ACHN (cell line): Measurements from ENCODE around the gene NTRK3.
A peak's percentile ranks its signal among the peaks of the same experiment; 100 is the strongest.
"Not testable (repeated sequence)": the region's sequence is repeated elsewhere in the genome, so short reads cannot be mapped to it uniquely, and the experiment has no call there.

ENCODE experiments used
- DNase-seq: peaks from one replicate; pipeline ENCODE4 v3.0.0-alpha.2; 2015
- in situ Hi-C: cut with HindIII; loops from 2 replicates; pipeline ENCODE4 v1.10.0; 2017; ENCODE audit warnings: low sequenced_read_pairs, low pct_ligation_motif_present, low pct_unique_long_range_greater_than_20kb

The NTRK3 gene

DNA sequence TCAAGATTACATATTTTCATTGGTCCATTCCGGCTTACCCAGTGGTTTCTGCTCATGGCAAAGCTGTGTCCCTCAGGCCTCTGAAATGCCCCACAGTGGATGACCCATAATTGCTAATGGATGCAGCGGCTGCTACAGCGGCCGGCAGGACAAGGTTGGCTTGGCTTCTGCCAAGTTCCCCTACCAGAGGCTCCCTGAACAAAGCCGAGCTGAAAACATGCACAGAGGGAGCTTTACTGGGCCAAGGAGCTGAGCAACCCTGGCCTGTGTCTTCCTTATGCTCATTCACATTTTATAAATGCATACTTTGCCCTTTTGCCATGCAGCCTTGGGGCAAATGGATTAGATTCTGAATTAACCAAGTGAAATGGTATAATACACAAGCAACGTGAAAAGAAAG lies 150.5 kb downstream of the NTRK3 start:
- in situ Hi-C loops, result no loop called here
- no peak for DNase-seq

DNA sequence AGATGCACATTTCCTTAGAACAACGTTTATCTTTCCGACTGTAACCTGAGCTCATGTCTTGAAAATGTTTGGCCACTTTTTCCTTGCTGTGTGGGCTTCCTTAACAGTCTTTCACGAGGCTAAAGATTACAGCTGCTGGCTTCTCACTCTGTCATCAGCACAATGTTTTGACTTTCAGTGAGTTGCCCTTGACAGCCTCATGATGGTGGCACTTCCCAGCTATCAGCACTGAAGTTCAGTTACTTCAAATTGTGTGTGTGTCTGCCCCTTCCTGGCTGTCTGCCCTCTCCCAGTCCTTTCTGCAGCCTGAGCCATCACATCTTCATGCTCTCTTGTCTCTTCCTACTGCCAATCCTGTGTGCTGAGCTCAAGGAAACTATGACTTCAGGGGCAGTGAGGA lies 152.2 kb downstream of the NTRK3 start:
- in situ Hi-C loops, result no loop called here
- no peak for DNase-seq

DNA sequence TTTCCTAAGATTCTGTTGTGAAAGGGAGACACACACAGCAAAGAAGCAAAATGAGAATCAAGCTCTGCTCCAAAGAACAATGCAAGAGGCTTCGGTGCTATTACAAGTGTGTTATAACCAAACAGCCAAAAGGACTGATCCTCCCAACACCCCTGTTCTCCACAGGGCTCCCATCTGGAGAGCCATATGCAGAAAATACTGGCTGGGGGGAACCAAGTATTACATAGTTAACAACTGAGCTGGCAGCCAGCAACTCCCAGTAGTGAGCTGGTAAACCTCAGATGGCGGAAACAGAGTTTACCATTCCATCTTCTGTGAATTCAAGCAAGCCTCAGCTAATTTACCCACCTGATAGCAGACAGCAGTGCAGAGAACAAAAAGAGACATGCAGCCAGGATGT lies 156.4 kb downstream of the NTRK3 start:
- in situ Hi-C loops, result no loop called here
- DNase-seq, result no peak

DNA sequence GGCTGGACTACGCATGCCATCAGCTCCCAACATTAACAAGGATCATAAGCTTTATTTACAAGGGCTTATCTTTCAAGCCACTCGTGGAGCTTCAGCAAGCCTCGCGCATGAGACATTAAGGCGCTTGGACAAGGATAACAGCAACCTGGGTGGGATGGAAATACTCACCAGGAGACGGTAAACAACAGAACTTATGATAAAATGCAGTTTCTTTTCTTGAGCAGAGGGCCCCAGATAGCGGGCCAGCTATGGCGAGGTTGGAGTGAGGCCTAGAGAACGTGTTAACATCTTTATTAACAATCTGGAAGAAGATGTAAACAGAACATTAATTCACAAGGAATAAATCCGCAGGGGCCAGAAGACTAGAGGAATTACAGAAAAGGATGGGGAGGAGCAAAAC lies 158.2 kb downstream of the NTRK3 start:
- no peak for DNase-seq
- in situ Hi-C loops, result no loop called here

DNA sequence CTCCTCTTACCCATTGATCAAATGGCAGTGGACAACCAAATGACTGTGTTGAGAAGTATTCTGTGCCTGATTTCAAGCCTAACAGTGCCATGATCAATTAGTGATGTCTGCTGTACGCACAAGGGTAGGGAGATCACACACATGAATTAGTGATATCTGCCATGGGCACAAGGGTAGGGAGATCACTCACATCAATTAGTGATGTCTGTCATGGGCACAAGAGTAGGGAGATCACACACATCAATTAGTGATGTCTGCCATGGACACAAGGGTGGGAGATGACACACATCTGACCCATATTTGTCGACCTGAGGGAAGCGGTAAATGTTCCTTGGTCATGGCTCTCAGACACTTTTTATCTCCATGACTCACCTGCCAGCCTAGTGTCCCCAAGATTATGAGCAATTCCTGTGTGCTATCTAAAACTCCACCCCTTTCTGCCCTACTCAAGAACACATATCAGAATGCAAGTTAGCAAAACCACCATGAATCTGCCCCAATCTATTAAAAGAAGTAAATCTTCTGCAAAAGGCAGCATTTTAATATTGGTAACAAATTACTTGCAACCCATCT lies 165.0 kb downstream of the NTRK3 start:
- in situ Hi-C loops, result no loop called here
- no peak for DNase-seq

DNA sequence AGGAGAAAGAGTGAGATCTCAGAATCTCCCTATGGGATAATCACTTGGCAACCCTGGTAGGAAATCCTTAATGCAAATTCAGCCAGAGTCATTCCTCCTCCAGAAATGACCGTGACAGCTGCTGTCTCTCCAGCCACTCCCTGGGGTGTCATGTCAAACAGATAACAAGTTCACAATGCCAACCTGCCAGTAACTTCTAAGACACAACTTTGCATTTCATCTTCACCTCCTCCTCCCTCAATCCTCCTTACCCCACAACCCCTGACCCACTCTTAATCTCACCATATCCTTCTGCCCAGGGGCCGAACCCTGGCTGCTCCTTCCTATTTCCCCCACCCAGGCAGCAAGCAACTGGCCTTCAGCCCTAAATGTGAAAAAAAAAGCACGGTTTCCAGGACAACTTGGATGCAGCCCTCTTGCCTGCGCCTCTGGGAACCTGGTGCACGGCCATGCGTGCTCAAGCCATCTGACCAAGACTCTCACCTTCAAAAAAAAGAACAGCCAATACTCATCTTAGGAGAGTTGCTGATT lies 166.0 kb downstream of the NTRK3 start:
- in situ Hi-C loops, result no loop called here
- no peak for DNase-seq

DNA sequence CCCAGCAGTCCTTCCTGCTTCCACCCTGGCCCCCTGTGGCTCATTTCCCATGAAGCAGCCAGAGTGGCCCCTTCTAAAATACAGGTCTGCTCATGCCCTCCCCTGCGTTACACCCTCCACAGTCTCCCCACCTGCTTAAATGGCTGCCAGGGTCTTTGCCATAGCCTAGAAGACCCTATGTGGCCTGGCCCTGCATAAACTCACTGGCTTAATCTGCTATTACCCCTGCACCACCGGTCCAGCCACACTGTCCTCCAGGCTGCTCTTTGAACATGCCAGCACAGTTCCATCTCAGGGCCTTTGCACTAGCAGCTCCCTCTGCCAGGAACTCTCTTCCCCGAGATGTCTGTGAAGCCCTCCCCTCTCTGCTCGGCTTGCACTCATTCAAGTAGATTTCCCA lies 166.8 kb downstream of the NTRK3 start:
- no peak for DNase-seq
- in situ Hi-C loops, result no loop called here

DNA sequence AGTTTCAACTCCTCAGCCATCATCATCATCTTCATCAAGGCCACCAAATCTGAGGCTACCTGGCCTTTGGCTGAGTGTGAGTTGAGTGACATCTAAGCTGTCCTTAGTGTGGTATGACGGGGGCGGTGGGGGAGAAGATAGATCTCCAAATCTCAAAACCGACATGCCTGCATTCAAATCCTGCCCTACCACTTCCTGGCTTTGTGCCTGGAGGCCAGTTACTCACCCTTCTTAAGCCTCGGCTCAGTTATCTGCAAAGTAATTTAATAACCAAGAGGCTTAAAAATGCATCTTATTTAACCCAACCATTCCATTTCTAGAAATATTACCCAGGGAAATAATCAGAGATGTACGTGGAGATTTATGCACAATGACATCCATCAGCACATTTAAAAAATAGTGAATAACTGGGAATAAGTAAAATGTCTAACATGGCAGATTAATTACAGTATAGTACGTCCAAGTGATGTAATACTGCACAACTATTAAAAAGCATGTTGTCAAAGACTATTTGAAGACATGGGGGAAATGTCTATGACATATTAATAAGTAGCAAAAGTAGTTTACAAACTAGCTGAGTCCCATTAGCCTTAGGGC lies 167.4 kb downstream of the NTRK3 start:
- in situ Hi-C loops, result no loop called here
- DNase-seq, result peak; percentile 32

DNA sequence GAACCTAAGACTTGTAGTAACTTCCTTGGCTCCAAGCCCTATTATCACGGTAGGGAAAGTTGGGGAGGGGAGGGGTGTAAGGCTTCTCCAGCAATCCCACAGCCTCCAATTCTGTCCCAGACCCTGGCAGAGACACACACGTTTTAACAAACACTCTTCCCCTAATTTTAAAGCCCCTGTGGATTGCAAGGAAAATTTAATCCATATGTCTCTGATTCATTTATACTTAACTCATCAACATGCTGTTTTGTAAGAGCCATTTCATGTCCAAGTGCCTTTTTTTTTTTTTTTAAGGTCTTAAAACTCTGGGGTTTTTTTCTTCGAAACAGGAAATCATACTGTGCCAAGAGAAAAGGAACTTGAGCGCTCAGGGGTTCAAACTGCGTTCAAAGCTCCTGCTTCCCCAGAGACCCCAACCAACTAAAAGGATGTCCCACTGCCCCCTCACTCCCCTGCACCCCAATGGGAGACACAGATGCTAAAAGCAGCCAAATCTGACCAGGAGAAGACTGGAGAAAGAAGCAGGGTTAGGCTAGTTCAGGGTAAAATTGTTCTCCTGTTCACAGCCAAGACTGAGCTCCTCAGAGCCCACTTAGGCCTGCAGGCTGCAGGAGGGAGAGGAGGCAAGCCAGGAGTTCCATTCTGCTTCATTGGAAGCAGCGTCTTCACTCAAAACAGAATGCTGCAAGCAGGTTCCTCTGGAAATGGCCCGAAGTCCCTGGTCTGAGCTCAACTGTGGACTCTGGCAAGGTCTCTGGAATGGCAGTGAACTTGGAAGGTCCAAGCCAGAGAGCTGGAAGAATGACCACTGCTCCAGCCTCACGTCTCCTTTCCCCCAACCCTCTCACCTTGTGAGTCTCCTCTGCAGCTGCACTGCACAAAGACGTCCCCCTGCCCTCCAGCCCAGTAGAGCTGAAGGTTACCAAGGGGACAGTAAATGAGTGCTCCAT lies 172.5 kb downstream of the NTRK3 start:
- in situ Hi-C loops, result no loop called here
- DNase-seq, result no peak

DNA sequence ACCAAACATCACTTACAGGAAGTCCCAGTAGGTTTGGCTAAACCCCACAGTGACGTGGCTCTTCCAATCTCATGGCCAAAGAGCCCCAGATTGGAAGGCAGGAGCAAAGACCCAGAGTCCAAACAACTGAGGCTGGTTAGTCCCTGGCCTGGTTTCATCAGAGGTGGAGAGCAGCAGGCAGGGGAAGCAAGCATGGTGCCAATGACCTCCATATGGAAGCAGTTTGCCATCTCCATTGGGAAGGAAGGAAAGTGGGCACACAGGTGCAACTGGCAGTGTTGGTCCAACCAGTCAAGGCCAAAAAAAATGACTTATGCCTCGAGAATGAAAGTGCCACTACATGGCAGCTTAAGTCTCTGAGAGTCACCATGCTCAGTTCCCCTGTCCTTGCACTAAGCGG lies 175.9 kb downstream of the NTRK3 start:
- no peak for DNase-seq
- in situ Hi-C loops, result no loop called here

DNA sequence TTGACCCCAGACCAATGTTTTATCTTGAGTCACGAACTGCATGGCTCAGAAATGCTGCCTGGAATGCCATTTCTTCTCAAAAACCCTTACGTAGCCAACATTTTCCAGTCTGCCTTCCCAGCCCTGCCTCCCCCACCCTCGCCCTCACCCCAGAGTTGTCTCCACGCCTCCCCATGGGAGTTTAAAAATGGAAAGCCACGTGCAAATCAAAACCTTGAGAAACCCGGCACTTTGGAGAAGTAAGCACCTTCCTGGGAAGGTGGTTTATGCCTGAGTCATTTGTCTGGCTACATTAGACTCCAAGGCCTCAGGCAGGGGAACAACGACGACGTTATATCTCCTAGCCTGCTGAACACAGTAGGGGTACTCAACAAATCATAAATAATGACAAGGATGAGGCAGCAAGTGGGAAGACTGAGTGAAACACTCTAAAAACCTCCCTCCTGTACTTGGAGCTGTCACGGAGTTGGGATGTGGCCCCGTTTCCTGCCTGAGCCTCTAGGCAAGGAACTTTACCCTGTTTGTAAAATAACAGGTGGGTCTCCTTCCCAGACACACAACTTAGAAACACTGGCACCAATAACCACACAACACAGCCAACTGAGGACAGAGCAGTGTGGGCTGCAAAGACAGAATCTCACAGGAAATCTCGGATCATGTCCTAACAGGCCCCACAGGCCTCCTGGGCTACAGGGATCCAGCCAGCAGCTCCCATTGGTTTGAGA lies 179.1 kb downstream of the NTRK3 start:
- DNase-seq, result no peak

DNA sequence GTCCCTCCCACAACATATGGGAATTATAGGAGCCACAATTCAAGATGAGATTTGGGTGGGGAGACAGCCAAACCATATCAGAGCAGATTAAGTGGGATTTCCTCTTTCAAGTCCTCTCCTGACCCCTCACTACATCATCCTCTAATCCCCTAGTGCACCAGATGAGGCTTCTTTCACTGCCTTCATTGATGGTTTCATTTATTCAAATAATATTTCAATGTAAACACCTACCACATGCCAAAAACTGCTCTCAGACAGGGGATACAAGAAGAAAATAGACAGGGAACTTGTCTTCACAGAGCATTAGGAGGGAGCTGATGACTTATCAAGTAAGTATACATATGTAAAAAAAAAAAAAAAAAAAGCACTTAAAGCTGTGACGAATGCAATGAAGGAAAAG lies 180.2 kb downstream of the NTRK3 start:
- in situ Hi-C loops, result no loop called here
- no peak for DNase-seq

More for the DNA sequence above, 179.1 kb downstream of the NTRK3 start:
- in situ Hi-C loops, result no loop called here

DNA sequence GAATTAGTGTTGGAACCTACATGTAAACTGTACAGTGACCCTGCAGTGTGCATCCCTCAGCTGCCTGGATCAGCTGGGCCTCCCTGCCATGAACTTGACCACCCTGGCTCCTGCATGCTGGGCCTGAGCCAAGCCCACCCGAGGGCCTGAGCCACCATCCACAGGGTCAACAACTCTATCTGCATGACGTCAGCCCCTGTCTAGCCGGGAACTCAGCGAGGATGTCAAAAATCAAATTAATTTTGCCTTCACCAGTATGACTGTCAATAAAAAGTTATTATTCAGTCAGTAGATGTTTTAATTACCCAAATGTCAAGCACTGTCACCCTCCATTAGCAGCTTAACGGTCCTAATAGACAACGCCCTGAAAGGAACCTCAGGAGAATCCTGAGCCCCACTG lies 181.4 kb downstream of the NTRK3 start:
- in situ Hi-C loops, result no loop called here
- DNase-seq, result no peak

DNA sequence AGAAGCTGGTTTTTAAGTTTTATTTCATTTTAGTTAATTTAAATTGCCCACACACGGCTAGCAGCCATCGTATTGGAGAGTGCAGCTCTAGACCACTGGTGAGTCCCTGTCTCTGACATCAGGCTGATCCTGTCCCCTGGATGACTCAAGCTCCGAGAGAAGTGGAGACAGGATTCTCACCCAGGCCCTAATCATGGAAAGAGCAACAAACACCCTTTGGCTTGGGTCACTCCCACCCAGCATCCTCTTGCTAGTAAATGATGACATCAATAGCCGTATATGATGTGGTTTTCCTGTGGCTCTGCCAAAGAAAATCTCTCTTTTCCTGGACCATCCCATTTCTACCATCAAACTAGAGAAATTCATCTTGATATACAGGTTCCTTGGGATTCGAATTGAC lies 182.2 kb downstream of the NTRK3 start:
- DNase-seq, result no peak
- in situ Hi-C loops, result no loop called here

DNA sequence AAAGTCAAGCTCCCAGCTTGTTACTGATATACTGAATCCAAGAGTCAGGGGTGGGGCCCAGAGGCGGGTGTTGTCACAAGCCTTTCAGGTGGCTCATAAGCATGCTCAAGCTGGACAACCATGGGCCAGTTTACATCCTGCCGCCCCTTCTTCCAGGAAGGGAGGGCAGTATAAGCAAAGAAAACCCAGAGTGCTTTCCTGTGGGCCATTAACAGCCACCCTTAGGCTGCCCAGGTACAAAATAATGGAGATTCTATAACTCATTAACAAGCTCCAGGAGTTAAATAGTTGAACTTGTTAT lies 183.2 kb downstream of the NTRK3 start:
- in situ Hi-C loops, result no loop called here
- DNase-seq, result no peak

DNA sequence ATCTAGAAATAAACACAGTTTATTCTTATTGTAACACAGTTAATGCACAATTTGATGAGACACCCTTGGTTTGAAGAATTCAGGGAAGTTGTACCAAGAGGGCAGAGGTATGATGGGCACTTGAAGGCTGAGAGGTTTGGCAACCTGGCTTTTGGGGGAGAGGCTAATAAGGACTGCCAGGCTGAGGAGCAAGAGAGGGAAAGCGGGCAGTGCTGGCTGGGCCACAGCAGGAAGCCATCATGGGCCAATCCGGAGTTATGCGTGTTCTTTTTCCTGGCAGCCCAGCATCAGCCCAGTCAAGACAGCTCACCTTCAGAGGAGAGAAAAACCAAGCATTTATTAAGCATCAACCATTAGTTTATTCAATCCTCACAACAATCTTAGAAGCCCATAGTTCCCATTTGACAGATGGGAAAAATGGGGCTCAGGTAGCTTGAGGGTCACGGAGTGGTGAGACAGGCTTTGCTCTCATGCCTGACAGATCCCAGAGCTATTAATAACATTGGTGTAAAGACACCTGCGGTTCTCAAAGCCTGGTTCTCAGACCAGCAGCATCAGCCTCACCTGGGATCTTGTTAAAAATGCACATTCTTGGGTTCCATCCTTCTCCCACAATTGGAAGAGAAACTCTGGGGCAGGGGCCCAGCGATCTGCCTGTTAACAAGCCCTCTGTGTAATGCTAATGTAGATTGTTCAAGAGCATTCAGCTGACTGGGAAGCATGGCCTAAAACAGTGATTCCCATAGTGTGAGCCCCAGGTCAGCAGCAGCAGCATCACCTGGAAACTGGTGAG lies 183.7 kb downstream of the NTRK3 start:
- in situ Hi-C loops, result no loop called here

DNA sequence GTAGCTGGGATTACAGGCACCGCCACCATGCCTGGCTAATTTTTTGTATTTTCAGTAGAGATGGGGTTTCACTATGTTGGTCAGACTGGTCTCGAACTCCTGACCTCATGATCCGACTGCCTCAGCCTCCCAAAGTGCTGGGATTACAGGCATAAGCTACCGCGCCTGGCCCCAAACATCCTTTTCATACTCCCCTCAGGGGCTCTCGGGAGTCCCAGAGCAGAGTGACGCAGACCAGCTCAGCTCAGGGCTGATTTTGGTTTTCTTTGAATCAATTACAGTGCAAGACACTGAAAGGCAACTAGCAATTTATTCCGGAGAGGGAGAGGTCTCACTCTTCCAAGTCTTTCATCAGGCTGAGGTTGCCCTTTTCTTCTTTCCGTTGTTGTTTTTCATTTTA lies 184.4 kb downstream of the NTRK3 start:
- DNase-seq, in situ Hi-C loops: not testable (repeated sequence)

More for the DNA sequence above, 183.7 kb downstream of the NTRK3 start:
- no peak for DNase-seq

DNA sequence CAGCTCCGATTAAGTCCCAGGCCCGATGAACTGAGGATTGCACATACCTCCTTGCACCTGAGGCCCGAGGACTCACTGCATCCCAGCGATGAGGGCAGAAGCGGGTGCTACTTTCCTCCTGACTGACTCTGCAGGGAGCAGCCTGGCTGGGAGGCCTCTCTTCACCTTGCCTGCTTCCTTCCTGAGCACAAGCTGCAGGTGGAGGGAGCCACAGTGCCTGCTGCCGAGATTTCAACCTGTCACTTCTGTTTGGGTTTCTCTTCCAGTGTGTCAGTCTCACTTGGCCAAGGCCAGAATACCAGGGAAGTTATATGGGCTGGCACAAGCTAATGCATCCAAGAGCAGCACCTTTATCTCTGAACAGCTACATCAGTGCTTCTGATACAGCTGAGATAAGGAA lies 185.4 kb downstream of the NTRK3 start:
- DNase-seq, result no peak
- in situ Hi-C loops, result no loop called here
